Heart right ventricle (tissue), 16 donors: ENCODE data around the gene IKZF2. TPM values are rescaled to one million over a fixed set of nuclear protein-coding genes. Genes with fewer than 3 reads are reported as not detected.

Experiments used
- ATAC-seq, 8 donors: fragments of 200-7000 bp; cut with Tn5 transposase; one replicate each; pipeline ENCODE4 v1.9.1; 2020; ENCODE audit warnings: mild to moderate bottlenecking in 8 of 8, moderate library complexity in 8 of 8, moderate number of reproducible peaks in 1 of 8
- DNase-seq, 2 donors: peaks; one replicate each; pipeline ENCODE4 v3.0.0-alpha.2; 2020
- H3K27ac ChIP-seq, 10 donors: fragments of 200-600 bp; sonication (generic) in 2 of 10; one replicate each; pipeline versions ENCODE4 v1.5.0 to v1.8.0; 2020 to 2022; ENCODE audit warnings: mild to moderate bottlenecking in 3 of 10
- H3K27me3 ChIP-seq, 7 donors: fragments of 200-600 bp; one replicate each; pipeline ENCODE4 v1.8.0; 2021 to 2022; ENCODE audit warnings: mild to moderate bottlenecking in 2 of 7
- H3K36me3 ChIP-seq, 9 donors: fragments of 200-600 bp; sonication (generic) in 1 of 9; one replicate each; pipeline versions ENCODE4 v1.5.0 to v1.8.0; 2020 to 2022; ENCODE audit warnings: mild to moderate bottlenecking in 2 of 9
- H3K4me1 ChIP-seq, 9 donors: fragments of 200-600 bp; sonication (generic) in 1 of 9; one replicate each; pipeline versions ENCODE4 v1.5.0 to v1.8.0; 2020 to 2022; ENCODE audit warnings: mild to moderate bottlenecking in 4 of 9
- H3K4me3 ChIP-seq, 10 donors: fragments of 200-600 bp; sonication (generic) in 2 of 10; one replicate each; pipeline versions ENCODE4 v1.5.0 to v1.8.0; 2020 to 2022; ENCODE audit warnings: mild to moderate bottlenecking in 7 of 10, moderate library complexity in 2 of 10
- H3K9me3 ChIP-seq, 11 donors: fragments of 200-600 bp in 10 of 11; sonication (generic) in 2 of 11; one replicate each; pipeline versions ENCODE4 v1.5.0 to v1.8.0; 2013 to 2022; ENCODE audit warnings: mild to moderate bottlenecking in 2 of 11, control low read depth in 1 of 11, moderate library complexity in 1 of 11
- CTCF ChIP-seq, 9 donors: fragments of 200-600 bp; sonication (generic) in 2 of 9; IDR thresholded peaks; one replicate each; pipeline versions ENCODE4 v1.5.0 to v1.8.0; 2021 to 2022; ENCODE audit warnings: antibody characterized with exemption in 9 of 9, mild to moderate bottlenecking in 5 of 9, moderate library complexity in 1 of 9
- WGBS, 2 donors: extraction: QIAGEN DNeasy Blood & Tissue Kit; methylation state at CpG; one replicate each; pipeline ENCODE4 v1.1.7; 2013; ENCODE audit warnings: inconsistent platforms in 1 of 2; 5-methylcytosine and 5-hydroxymethylcytosine counted together
- intact Hi-C, 10 donors: fragments of 100-400 bp; cut with DNase I; formaldehyde crosslinking; loops; one replicate each; pipeline versions ENCODE4 v1.11.1 to v1.14.2; 2022
- polyA plus RNA-seq, 2 donors: library from polyadenylated mRNA; stranded (reverse); fragments of 200-250 nt; gene quantifications; one replicate each; pipeline ENCODE4 v1.2.3, GENCODE V29; 2013
- total RNA-seq, 10 donors: library from RNA; stranded (reverse); fragmentation: NEBNext Ultra II Directional in 3 of 10; extraction: Animal tissue kit (Norgen Biotek cat#: 25700) in 3 of 10; gene quantifications; one replicate each; pipeline versions ENCODE4 v1.2.1 to v1.2.4, GENCODE V29; 2021 to 2023
- donor health status: Arrhythmogenic right ventricular cardiomyopathy.
- donor health status: ischemic (EF 13 %, LVEDD 7.1; RV severe dilation, severe dysfunction).
- donor health status: healthy with polysubstance abuse.
- donor health status: DM: no; HTN: yes; CAD: no.
- donor health status: DM: no; HTN: no; CAD: no.
- donor health status: ischemic (EF 25% LVEDD 6.9; RV normal size, moderate dysfunction).
- donor health status: ischemic (EF 25% LVEDD 5.7; RV mildly dilated, moderate dysfunction).
- donor health status: healthy.
- donor health status: DM: yes; HTN: yes; CAD: no.
- donor health status: Ischemic cardiomyopathy.
- donor health status: ischemic (EF 35%, LVEDD 5.7; RV mildly dilated, moderate dysfunction).
- donor health status: nonischemic (EF 11% LVEDD 7.7; RV severe dilation, severe dysfunction).
- donor health status: DM: yes; HTN: yes; CAD: no.
- donor health status: PGD.
- donor health status: ischemic (EF 29% LVEDD 5.4; RV normal size, mild dysfunction).
- donor health status: nonischemic (EF 23%, LVEDD 6.1; RV moderate dilation, normal function).

IKZF2 gene
- total and polyA plus RNA-seq, 12 donors = 0.36 to 8.1 (median 5.9) TPM

- TF ChIP-seq CTCF (IDR thresholded peaks at IDR 0.05) = no peak
- WGBS, 2 donors = 66 to 67% methylated on average over 7 of the region's 7 CpGs
- no peak overlapping the region for H3K27ac ChIP-seq
- no peaks in the 10 kb centered on the region for H3K9me3 ChIP-seq
- no peaks in the 10 kb centered on the region for H3K27me3 ChIP-seq
- intact Hi-C loops = no loop called here
- peaks cover 0 to 12% (median 3%) of the 10 kb centered on the region in 9 donors for H3K4me1 ChIP-seq
- H3K4me3 ChIP-seq = no peak overlapping the region
- no peak for ATAC-seq
- no peaks in the 10 kb centered on the region for H3K36me3 ChIP-seq
- DNase-seq = no peak
Measured at GRCh38 chr2:213107728-213108127, 43.7 kb downstream of the IKZF2 start.

- Histone ChIP-seq H3K4me1 (peaks cover 0 to 26% (median 3%) of the 10 kb centered on the region in 9 donors), H3K36me3 (no peaks in the 10 kb centered on the region), H3K27ac (peak overlapping the region in 2 of 10 donors; percentile 42 to 46), H3K9me3 (no peaks in the 10 kb centered on the region), H3K4me3 (no peak overlapping the region), H3K27me3 (no peaks in the 10 kb centered on the region)
- intact Hi-C loops = no loop called here
- WGBS, 2 donors = 57 to 58% methylated on average over 3 of the region's 3 CpGs
- ATAC-seq (peak in 5 of 8 donors; percentile 14 to 49 (median 34)), DNase-seq (no peak)
- no peak for TF ChIP-seq CTCF (IDR thresholded peaks at IDR 0.05)
Measured at GRCh38 chr2:213105212-213105611, 46.2 kb downstream of the IKZF2 start.

GRCh38 chr2:213104903-213105202 lies 46.6 kb downstream of the IKZF2 start:
- no peaks in the 10 kb centered on the region for H3K9me3 ChIP-seq
- DNase-seq (no peak), ATAC-seq (peak in 3 of 8 donors; percentile 27 to 53 (median 28))
- intact Hi-C loops = no loop called here
- H3K36me3 ChIP-seq = no peaks in the 10 kb centered on the region
- peak overlapping the region in 4 of 10 donors; percentile 30 to 51 (median 44) for H3K27ac ChIP-seq
- no peak for TF ChIP-seq CTCF (IDR thresholded peaks at IDR 0.05)
- peak overlapping the region in 2 of 10 donors; percentile 11 to 25 for H3K4me3 ChIP-seq
- peaks cover 0 to 26% (median 3%) of the 10 kb centered on the region in 9 donors for H3K4me1 ChIP-seq
- H3K27me3 ChIP-seq = no peaks in the 10 kb centered on the region

- no peak for DNase-seq
- no peaks in the 10 kb centered on the region for H3K27me3 ChIP-seq
- intact Hi-C loops = no loop called here
- 18 to 25% methylated on average over 7 of the region's 7 CpGs for WGBS, 2 donors
- peak overlapping the region in 6 of 10 donors; percentile 19 to 51 (median 42) for H3K27ac ChIP-seq
- peaks cover 0 to 28% (median 3%) of the 10 kb centered on the region in 9 donors for H3K4me1 ChIP-seq
- no peaks in the 10 kb centered on the region for H3K9me3 ChIP-seq
- peak overlapping the region in 6 of 10 donors; percentile 11 to 29 (median 24) for H3K4me3 ChIP-seq
- peak in 7 of 8 donors; percentile 20 to 93 (median 75) for ATAC-seq
- TF ChIP-seq CTCF (IDR thresholded peaks at IDR 0.05) = no peak
- H3K36me3 ChIP-seq = no peaks in the 10 kb centered on the region
Measured at GRCh38 chr2:213104092-213104902, 47.1 kb downstream of the IKZF2 start.
